ENCODE results near the gene ZBTB7A.

The ZBTB7A gene

GRCh38 chr19:4053423-4054324 lies 13.0 kb downstream of the ZBTB7A start:
- TF ChIP-seq CTCF (IDR thresholded peaks at IDR 0.05; ENCODE audit: control insufficient read depth, extremely low read depth, insufficient read depth), result no peak
- no peak for DNase-seq (ENCODE audit: low read depth)
- H3K4me3 ChIP-seq (ENCODE audit: low read depth, low read length), result no peak overlapping the region

- H3K4me3 ChIP-seq (ENCODE audit: low read depth, low read length), result no peak overlapping the region
- no peak for TF ChIP-seq CTCF (IDR thresholded peaks at IDR 0.05; ENCODE audit: control insufficient read depth, extremely low read depth, insufficient read depth)
- no peak for DNase-seq (ENCODE audit: low read depth)
Measured at GRCh38 chr19:4052993-4053422, 13.7 kb downstream of the ZBTB7A start.

- TF ChIP-seq CTCF (IDR thresholded peaks at IDR 0.05; ENCODE audit: control insufficient read depth, extremely low read depth, insufficient read depth), result no peak
- no peak for DNase-seq (ENCODE audit: low read depth)
- no peak overlapping the region for H3K4me3 ChIP-seq (ENCODE audit: low read depth, low read length)
Measured at GRCh38 chr19:4052114-4052992, 14.3 kb downstream of the ZBTB7A start.

- no peak overlapping the region for H3K4me3 ChIP-seq (ENCODE audit: low read depth, low read length)
- no peak for DNase-seq (ENCODE audit: low read depth)
- TF ChIP-seq CTCF (IDR thresholded peaks at IDR 0.05; ENCODE audit: control insufficient read depth, extremely low read depth, insufficient read depth), result no peak
Measured at GRCh38 chr19:4051175-4052101, 15.3 kb downstream of the ZBTB7A start.

- TF ChIP-seq CTCF (IDR thresholded peaks at IDR 0.05; ENCODE audit: control insufficient read depth, extremely low read depth, insufficient read depth), result no peak
- no peak overlapping the region for H3K4me3 ChIP-seq (ENCODE audit: low read depth, low read length)
- DNase-seq (ENCODE audit: low read depth), result no peak
Measured at GRCh38 chr19:4049432-4049831, 17.3 kb downstream of the ZBTB7A start.
